ENCODE data around the gene GSTA1. TPM values are rescaled to one million over a fixed set of nuclear protein-coding genes. Genes with fewer than 3 reads are reported as not detected.
A peak's percentile ranks its signal among the peaks of the same experiment; 100 is the strongest.
"Not testable (repeated sequence)": the region's sequence is repeated elsewhere in the genome, so short reads cannot be mapped to it uniquely, and the experiment has no call there.

GSTA1 gene
- total RNA-seq, 4 donors from 2014 or later = not detected

- H3K27me3 ChIP-seq = no peaks in the 10 kb centered on the region
- H3K27ac ChIP-seq (replicated peaks in 1 of 4) = no peak overlapping the region
- TF ChIP-seq CTCF (IDR thresholded peaks at IDR 0.05) = no peak
- TF ChIP-seq EP300 (IDR thresholded peaks at IDR 0.05) = no peak
- no peak for TF ChIP-seq POLR2AphosphoS5 (IDR thresholded peaks at IDR 0.05)
- TF ChIP-seq POLR2A (IDR thresholded peaks at IDR 0.05; ENCODE audit: low read depth) = no peak
- intact Hi-C loops (cut with DNase I) = no loop called here
- H3K4me3 ChIP-seq = no peak overlapping the region
- H3K4me1 ChIP-seq = no peaks in the 10 kb centered on the region
- no peaks in the 10 kb centered on the region for H3K36me3 ChIP-seq
- peaks cover 0 to 14% (median 8%) of the 10 kb centered on the region in 4 donors for H3K9me3 ChIP-seq
- no peak for DNase-seq (ENCODE audit: extremely low spot score)
Observed at GRCh38 chr6:52752310-52752709, 51.3 kb downstream of the GSTA1 start.

GRCh38 chr6:52749556-52750152 lies 54.0 kb downstream of the GSTA1 start:
- Histone ChIP-seq H3K27ac (replicated peaks in 1 of 4) (no peak overlapping the region), H3K4me3 (no peak overlapping the region), H3K4me1 (no peaks in the 10 kb centered on the region), H3K36me3 (no peaks in the 10 kb centered on the region), H3K9me3 (peaks cover 0 to 14% (median 8%) of the 10 kb centered on the region in 4 donors), H3K27me3 (no peaks in the 10 kb centered on the region)
- DNase-seq (ENCODE audit: extremely low spot score) = no peak
- no peak for TF ChIP-seq EP300 (IDR thresholded peaks at IDR 0.05)
- TF ChIP-seq CTCF (IDR thresholded peaks at IDR 0.05) = no peak
- no peak for TF ChIP-seq POLR2A (IDR thresholded peaks at IDR 0.05; ENCODE audit: low read depth)
- TF ChIP-seq POLR2AphosphoS5 (IDR thresholded peaks at IDR 0.05) = no peak
- intact Hi-C loops (cut with DNase I) = no loop called here
- WGBS = 82% methylated on average over 2 of the region's 2 CpGs

- H3K27me3 ChIP-seq; H3K36me3 ChIP-seq; intact Hi-C loops (cut with DNase I); H3K4me3 ChIP-seq; H3K4me1 ChIP-seq; H3K27ac ChIP-seq (replicated peaks in 1 of 4): not testable (repeated sequence)
- peaks cover 0 to 14% (median 8%) of the 10 kb centered on the region in 4 donors for H3K9me3 ChIP-seq
- WGBS = 75% methylated on average over 3 of the region's 3 CpGs
- DNase-seq (ENCODE audit: extremely low spot score) = peak; percentile 68
Observed at GRCh38 chr6:52747301-52747700, 56.3 kb downstream of the GSTA1 start.

GRCh38 chr6:52746213-52746612 lies 57.4 kb downstream of the GSTA1 start:
- peak; percentile 31 for DNase-seq (ENCODE audit: extremely low spot score)
- Histone ChIP-seq H3K4me3 (no peak overlapping the region), H3K4me1 (no peaks in the 10 kb centered on the region), H3K27me3 (no peaks in the 10 kb centered on the region), H3K36me3 (no peaks in the 10 kb centered on the region), H3K27ac (replicated peaks in 1 of 4) (no peak overlapping the region), H3K9me3 (peaks cover 0 to 11% (median 6%) of the 10 kb centered on the region in 4 donors)
- intact Hi-C loops (cut with DNase I) = no loop called here
- 81% methylated on average over 4 of the region's 4 CpGs for WGBS
- no peak for TF ChIP-seq POLR2AphosphoS5 (IDR thresholded peaks at IDR 0.05)
- no peak for TF ChIP-seq POLR2A (IDR thresholded peaks at IDR 0.05; ENCODE audit: low read depth)
- TF ChIP-seq EP300 (IDR thresholded peaks at IDR 0.05) = no peak
- TF ChIP-seq CTCF (IDR thresholded peaks at IDR 0.05) = no peak

GRCh38 chr6:52745764-52746201 lies 57.8 kb downstream of the GSTA1 start:
- H3K4me3 ChIP-seq = no peak overlapping the region
- 80% methylated on average over 1 of the region's 1 CpG for WGBS
- no peaks in the 10 kb centered on the region for H3K27me3 ChIP-seq
- no peak for DNase-seq (ENCODE audit: extremely low spot score)
- H3K27ac ChIP-seq (replicated peaks in 1 of 4) = no peak overlapping the region
- peaks cover 0 to 11% (median 2%) of the 10 kb centered on the region in 4 donors for H3K9me3 ChIP-seq
- TF ChIP-seq EP300 (IDR thresholded peaks at IDR 0.05) (no peak), POLR2A (IDR thresholded peaks at IDR 0.05; ENCODE audit: low read depth) (no peak), CTCF (IDR thresholded peaks at IDR 0.05) (no peak), POLR2AphosphoS5 (IDR thresholded peaks at IDR 0.05) (no peak)
- no peaks in the 10 kb centered on the region for H3K36me3 ChIP-seq
- no peaks in the 10 kb centered on the region for H3K4me1 ChIP-seq
- intact Hi-C loops (cut with DNase I) = no loop called here
